ENCODE results near the gene ZMAT5.

DNA sequence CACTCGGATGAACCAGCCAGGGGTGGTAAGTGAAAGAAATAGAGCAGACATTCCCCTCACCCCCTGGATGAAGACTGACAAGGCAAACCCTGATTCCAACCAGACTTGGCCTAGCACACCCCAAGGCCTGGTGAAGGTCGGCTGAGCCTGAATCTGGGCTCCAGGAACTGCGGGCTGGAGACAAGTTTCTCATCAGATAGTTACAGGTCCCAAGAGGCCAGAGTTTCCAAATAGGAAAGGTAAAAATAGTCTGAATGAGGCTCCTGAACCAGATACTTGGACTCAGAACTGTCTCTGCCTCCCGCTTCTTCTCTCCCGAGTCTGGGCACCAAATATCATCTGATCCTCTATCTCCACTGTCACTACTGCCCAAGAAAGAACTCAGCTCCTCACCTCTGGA is 7.8 kb downstream of the ZMAT5 start:
- TF ChIP-seq POLR2AphosphoS5 (IDR thresholded peaks at IDR 0.05) (no peak), POLR2A (IDR thresholded peaks at IDR 0.05) (no peak)
- TF ChIP-seq, protein P1, sequence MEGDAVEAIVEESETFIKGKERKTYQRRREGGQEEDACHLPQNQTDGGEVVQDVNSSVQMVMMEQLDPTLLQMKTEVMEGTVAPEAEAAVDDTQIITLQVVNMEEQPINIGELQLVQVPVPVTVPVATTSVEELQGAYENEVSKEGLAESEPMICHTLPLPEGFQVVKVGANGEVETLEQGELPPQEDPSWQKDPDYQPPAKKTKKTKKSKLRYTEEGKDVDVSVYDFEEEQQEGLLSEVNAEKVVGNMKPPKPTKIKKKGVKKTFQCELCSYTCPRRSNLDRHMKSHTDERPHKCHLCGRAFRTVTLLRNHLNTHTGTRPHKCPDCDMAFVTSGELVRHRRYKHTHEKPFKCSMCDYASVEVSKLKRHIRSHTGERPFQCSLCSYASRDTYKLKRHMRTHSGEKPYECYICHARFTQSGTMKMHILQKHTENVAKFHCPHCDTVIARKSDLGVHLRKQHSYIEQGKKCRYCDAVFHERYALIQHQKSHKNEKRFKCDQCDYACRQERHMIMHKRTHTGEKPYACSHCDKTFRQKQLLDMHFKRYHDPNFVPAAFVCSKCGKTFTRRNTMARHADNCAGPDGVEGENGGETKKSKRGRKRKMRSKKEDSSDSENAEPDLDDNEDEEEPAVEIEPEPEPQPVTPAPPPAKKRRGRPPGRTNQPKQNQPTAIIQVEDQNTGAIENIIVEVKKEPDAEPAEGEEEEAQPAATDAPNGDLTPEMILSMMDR (IDR thresholded peaks at IDR 0.05 in 8 of 11, conservative IDR thresholded peaks at IDR 0.05 in 3 of 11) = no peak
